Measurements from ENCODE around the gene LNX1. TPM values are rescaled to one million over a fixed set of nuclear protein-coding genes. Genes with fewer than 3 reads are reported as not detected.

LNX1 gene
- total RNA-seq, 1 experiment from 2014 or later, result 1.7 TPM

DNA sequence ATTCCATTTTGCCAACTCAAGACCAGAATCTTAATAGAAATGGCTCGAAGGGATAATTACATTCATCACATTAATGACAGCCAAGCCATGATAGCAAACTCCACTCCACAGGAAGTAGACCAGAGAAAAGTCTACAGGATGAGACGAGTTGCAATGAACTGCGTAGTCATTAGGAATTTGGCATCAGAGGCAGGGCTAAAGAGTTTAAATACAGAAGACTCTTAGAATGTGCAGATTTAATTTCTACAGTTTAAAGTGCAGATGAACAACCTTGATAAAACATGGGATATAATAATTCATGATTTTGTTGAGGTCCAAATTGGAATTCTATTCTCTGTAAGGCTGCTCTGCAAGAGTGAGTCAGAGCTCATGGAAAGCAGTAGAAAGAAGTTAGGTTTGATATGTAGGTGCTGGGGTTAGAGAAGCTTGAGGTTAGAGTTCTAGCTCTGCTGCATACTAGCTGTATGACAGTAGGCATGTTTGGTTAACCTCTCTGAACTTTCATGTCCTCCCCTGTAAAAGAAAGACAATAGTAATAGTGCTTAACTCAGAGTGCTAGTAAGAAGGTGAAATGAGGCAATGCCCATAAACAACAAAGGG, 32.2 kb downstream of the LNX1 start:
- Mint-ChIP-seq H3K36me3 (ENCODE audit: insufficient read depth in 1 of 3, low read depth in 3 of 3) (no peaks in the 10 kb centered on the region), H3K4me1 (peaks cover 9 to 15% of the 10 kb centered on the region in 2 experiments), H3K27ac (no peak overlapping the region), H3K27me3 (ENCODE audit: low read depth) (peaks cover under 1% of the 10 kb centered on the region; the same call in 1 of the 2 replicates), H3K4me3 (no peak overlapping the region), H3K9me3 (no peaks in the 10 kb centered on the region)
- Histone ChIP-seq H3K4me2 (ENCODE audit: insufficient read depth, insufficient read length, low read length) (no peak overlapping the region), H2BK20ac (ENCODE audit: low read depth, low read length, poor library complexity, severe bottlenecking) (no peak overlapping the region), H3K4me1 (ENCODE audit: insufficient read depth, low read length) (peaks cover 9% of the 10 kb centered on the region; the same call in 1 of the 2 replicates), H3K27ac (ENCODE audit: insufficient read length, low read depth, low read length) (no peak overlapping the region), H4K91ac (ENCODE audit: insufficient read length, low read depth, low read length) (no peak overlapping the region), H3K23me2 (ENCODE audit: insufficient read length, low read depth, low read length, poor library complexity, severe bottlenecking) (no peaks in the 10 kb centered on the region), H2BK15ac (ENCODE audit: low read depth, low read length) (no peak overlapping the region), H2BK120ac (ENCODE audit: low read depth, low read length, poor library complexity, severe bottlenecking) (no peak overlapping the region), H2AFZ (ENCODE audit: low read length) (no peak overlapping the region), H3K14ac (ENCODE audit: insufficient read depth, low read length) (no peak overlapping the region), H3K56ac (ENCODE audit: insufficient read length, low read depth, low read length) (no peak overlapping the region), H2AK5ac (ENCODE audit: insufficient read length, low read length) (no peak overlapping the region), H4K20me1 (ENCODE audit: control insufficient read depth, insufficient read depth, insufficient read length) (no peaks in the 10 kb centered on the region), H3K27me3 (ENCODE audit: insufficient read depth, low read length) (no peaks in the 10 kb centered on the region), H4K5ac (ENCODE audit: insufficient read length, low read depth, low read length) (no peak overlapping the region), H3K9ac (ENCODE audit: extremely low read depth, insufficient read length, low read length) (no peak overlapping the region), H3K18ac (ENCODE audit: insufficient read length, low read depth, low read length) (no peak overlapping the region), H3K23ac (ENCODE audit: insufficient read length, low read depth, low read length) (no peak overlapping the region), H3K79me1 (ENCODE audit: insufficient read depth, low read depth, low read length, poor library complexity, severe bottlenecking) (no peaks in the 10 kb centered on the region), H3K79me2 (ENCODE audit: insufficient read depth, low read length) (no peaks in the 10 kb centered on the region), H3K9me3 (ENCODE audit: control insufficient read depth, low read depth, low read length) (no peaks in the 10 kb centered on the region), H3K4ac (ENCODE audit: low read depth, low read length) (no peak overlapping the region), H2BK5ac (ENCODE audit: insufficient read length, low read length) (no peak overlapping the region), H4K8ac (replicated peaks; ENCODE audit: insufficient read length, low read depth, low read length) (no peak overlapping the region), H3T11ph (ENCODE audit: low read length) (no peak overlapping the region), H2BK12ac (ENCODE audit: insufficient read length, low read depth, low read length) (no peak overlapping the region)
- DNase-seq, result no peak
- TF ChIP-seq CTCF (conservative IDR thresholded peaks at IDR 0.05), result no peak
- no CpG with 5 or more reads among the region's 3 CpGs for WGBS (ENCODE audit: extremely low coverage, insufficient read length, low lambda C conversion rate)
